Measurements from ENCODE around the gene UNC45B. TPM values are rescaled to one million over a fixed set of nuclear protein-coding genes. Genes with fewer than 3 reads are reported as not detected.

The UNC45B gene
- polyA plus RNA-seq, 1 of the 3 experiments (the other 2 are of a cell fraction): not detected

GRCh38 chr17:35099908-35100307 is 47.7 kb upstream of the UNC45B start (continued):
- TF ChIP-seq CTCF (IDR thresholded peaks at IDR 0.05) (no peak), MEF2A (IDR thresholded peaks at IDR 0.05; ENCODE audit: borderline replicate concordance, low read depth) (no peak), EP300 (IDR thresholded peaks at IDR 0.05; ENCODE audit: borderline replicate concordance in 1 of 2, low read depth in 1 of 2, low read length in 1 of 2) (no peak), TEAD4 (IDR thresholded peaks at IDR 0.05; ENCODE audit: borderline replicate concordance, insufficient read depth) (no peak), SMC3 (IDR thresholded peaks at IDR 0.05; ENCODE audit: low read depth, low read length) (no peak), MAX (IDR thresholded peaks at IDR 0.05; ENCODE audit: low read depth) (no peak), RAD21 (IDR thresholded peaks at IDR 0.05; ENCODE audit: low read length) (no peak), MXI1 (IDR thresholded peaks at IDR 0.05; ENCODE audit: low read depth, low read length) (no peak), NRF1 (IDR thresholded peaks at IDR 0.05; ENCODE audit: low read depth, low read length) (no peak)

- ChIA-PET POLR2A (no interaction called here), CTCF (interaction anchor here (5.1 kb wide), 1 partner anchor 11 kb away, joined by 22 read pairs; no protein-coding TSS in a partner anchor)
- no peaks in the 10 kb centered on the region for H3K9me3 ChIP-seq
- no peaks in the 10 kb centered on the region for H3K79me2 ChIP-seq (ENCODE audit: insufficient read depth)
- no peak overlapping the region for H3K9ac ChIP-seq
- no peaks in the 10 kb centered on the region for H3K27me3 ChIP-seq (ENCODE audit: insufficient read depth)
- H3K27ac ChIP-seq (ENCODE audit: low read depth in 2 of 2, low read length in 1 of 2): no peak overlapping the region
- WGBS (ENCODE audit: low lambda C conversion rate): 96% methylated on average over 13 of the region's 14 CpGs
- H3K4me2 ChIP-seq: no peak overlapping the region
- H3K36me3 ChIP-seq (replicated peaks in 1 of 2; ENCODE audit: control insufficient read depth in 1 of 2, insufficient read depth in 2 of 2, low read length in 1 of 2): peaks cover 12 to 28% of the 10 kb centered on the region in 2 experiments
- no peaks in the 10 kb centered on the region for H3K9me2 ChIP-seq
- DNase-seq: no peak
- H3K4me1 ChIP-seq (ENCODE audit: control insufficient read depth in 1 of 2, insufficient read depth in 2 of 2, low read depth in 1 of 2, low read length in 1 of 2): no peaks in the 10 kb centered on the region
- H4K20me1 ChIP-seq (ENCODE audit: insufficient read depth): no peaks in the 10 kb centered on the region
- no peaks in the 10 kb centered on the region for H3F3A ChIP-seq (replicated peaks; ENCODE audit: insufficient read depth)
- TF ChIP-seq EZH2phosphoT487 (IDR thresholded peaks at IDR 0.05; ENCODE audit: borderline replicate concordance, low read depth): no peak
- no peak for TF ChIP-seq TEAD4 (IDR thresholded peaks at IDR 0.05; ENCODE audit: borderline replicate concordance, insufficient read depth)
- no peak for TF ChIP-seq RXRA (IDR thresholded peaks at IDR 0.05; ENCODE audit: borderline replicate concordance, low read depth)
- no peak for TF ChIP-seq POLR2AphosphoS5 (IDR thresholded peaks at IDR 0.05; ENCODE audit: low read depth, low read length)
- TF ChIP-seq CTCF (IDR thresholded peaks at IDR 0.05): no peak
- TF ChIP-seq ELF1 (IDR thresholded peaks at IDR 0.05): no peak
- TF ChIP-seq FOXM1 (IDR thresholded peaks at IDR 0.05; ENCODE audit: low read depth): no peak
- TF ChIP-seq CHD2 (IDR thresholded peaks at IDR 0.05; ENCODE audit: low read length, partially characterized antibody): no peak
- no peak for TF ChIP-seq GATA2 (CRISPR knock-in tag; IDR thresholded peaks at IDR 0.05)
- TF ChIP-seq RAD21 (IDR thresholded peaks at IDR 0.05; ENCODE audit: low read length): no peak
- TF ChIP-seq USF2 (IDR thresholded peaks at IDR 0.05; ENCODE audit: borderline replicate concordance, low read depth, low read length): no peak
- no peak overlapping the region for H3K4me3 ChIP-seq (ENCODE audit: low read depth in 2 of 2, low read length in 1 of 2)
- no peak overlapping the region for H2AFZ ChIP-seq (ENCODE audit: low read depth)
These were observed 46.6 kb upstream of the UNC45B start for GRCh38 chr17:35101036-35101435.
